OCI-LY3 (cell line): ENCODE data around the gene RPS3.

Experiments
- H2AFZ ChIP-seq: fragments of 200-600, 300-600 bp; shearing (Covaris generic); 2 replicates; pipeline ENCODE4 v1.6.0; 2014; ENCODE audit warnings: antibody characterized with exemption, low read depth, low read length
- H3K27ac ChIP-seq: fragments of 200-600, 300-600 bp; sonication (generic); 2 replicates; pipeline ENCODE4 v1.5.1; 2014; ENCODE audit warnings: mild to moderate bottlenecking, low read length, moderate library complexity, mixed read lengths
- H3K27me3 ChIP-seq: fragments of 200-600, 300-600 bp; sonication (generic); 2 replicates; pipeline ENCODE4 v1.6.1; 2014; ENCODE audit warnings: low read depth, low read length, mixed read lengths
- H3K36me3 ChIP-seq: fragments of 200-600, 300-600 bp; sonication (generic); replicated peaks from 2 replicates; pipeline ENCODE3; 2014; ENCODE audit warnings: low read depth, low read length, mixed read lengths
- H3K4me1 ChIP-seq: fragments of 300-600, 200-600 bp; sonication (generic); 2 replicates; pipeline ENCODE4 v1.6.1; 2014; ENCODE audit warnings: low read length, mixed read lengths
- H3K4me2 ChIP-seq: fragments of 200-600, 300-600 bp; sonication (generic); 2 replicates; pipeline ENCODE4 v1.6.1; 2014; ENCODE audit warnings: low read length, mixed read lengths
- H3K4me3 ChIP-seq: fragments of 300-600, 200-600 bp; sonication (generic); 2 replicates; pipeline ENCODE4 v1.5.1; 2014; ENCODE audit warnings: antibody characterized with exemption, mild to moderate bottlenecking, low read length, moderate library complexity
- H3K79me2 ChIP-seq: fragments of 300-600, 200-600 bp; shearing (Covaris generic); 2 replicates; pipeline ENCODE4 v1.6.1; 2014; ENCODE audit warnings: mild to moderate bottlenecking, low read length, mixed read lengths
- H3K9ac ChIP-seq: fragments of 300-600, 200-600 bp; shearing (Covaris generic); 2 replicates; pipeline ENCODE4 v1.6.0; 2014; ENCODE audit warnings: mild to moderate bottlenecking, low read length, moderate library complexity
- H3K9me3 ChIP-seq: fragments of 200-600, 300-600 bp; shearing (Covaris generic); 2 replicates; pipeline ENCODE4 v1.6.1; 2014; ENCODE audit warnings: low read length, mixed read lengths; ENCODE audit not compliant: insufficient read depth
- H4K20me1 ChIP-seq: fragments of 200-600, 300-600 bp; sonication (generic); 2 replicates; pipeline ENCODE4 v1.6.1; 2016; ENCODE audit warnings: low read length, mixed read lengths; ENCODE audit not compliant: insufficient read depth
- EZH2phosphoT487 ChIP-seq: fragments of 200-600 bp; shearing (Covaris generic); IDR thresholded peaks from 2 replicates; pipeline ENCODE4 v1.6.1; 2018; ENCODE audit warnings: antibody characterized with exemption, mixed run types, low read depth
- TF ChIP-seq, protein P1 (sequence below): fragments of 200-600, 300-600 bp; sonication (generic); IDR thresholded peaks from 2 replicates; pipeline ENCODE4 v1.5.1; 2014; ENCODE audit warnings: antibody characterized with exemption, low read length, low read depth

Gene RPS3

DNA sequence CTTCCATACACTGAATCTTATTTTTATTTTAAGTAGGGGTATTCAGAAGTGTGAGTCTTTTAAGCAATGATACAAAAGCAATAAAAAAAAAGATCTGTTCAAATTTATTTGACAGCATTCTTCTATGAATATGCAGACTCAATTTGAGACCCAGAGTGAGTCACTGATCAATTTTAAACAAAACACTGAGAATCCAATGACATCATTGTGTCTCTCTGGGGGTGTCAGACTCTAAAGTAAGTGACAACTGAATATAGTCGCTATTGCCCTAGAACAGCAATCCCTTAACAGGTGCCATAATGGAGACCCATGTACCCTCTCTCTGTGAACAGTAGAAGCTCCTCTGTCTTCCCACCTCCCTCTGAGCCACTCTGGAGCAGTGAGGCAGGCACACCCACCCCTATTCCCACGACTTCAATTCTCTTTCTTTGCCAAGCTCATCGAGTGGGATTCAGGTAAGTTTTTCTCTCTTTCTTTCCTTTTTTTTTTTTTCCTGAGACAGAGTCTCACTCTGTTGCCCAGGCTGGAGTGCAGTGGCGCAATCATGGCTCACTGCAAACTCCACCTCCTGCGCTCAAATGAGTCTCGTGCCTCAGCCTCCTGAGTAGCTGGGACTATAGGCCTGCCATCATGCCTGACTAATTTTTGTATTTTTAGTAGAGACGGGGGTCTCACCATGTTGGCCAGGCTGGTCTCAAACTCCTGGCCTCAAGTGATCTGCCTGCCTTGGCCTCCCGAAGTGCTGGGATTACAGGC, 5.1 kb upstream of the RPS3 start:
- H3K27ac ChIP-seq = no peak overlapping the region

DNA sequence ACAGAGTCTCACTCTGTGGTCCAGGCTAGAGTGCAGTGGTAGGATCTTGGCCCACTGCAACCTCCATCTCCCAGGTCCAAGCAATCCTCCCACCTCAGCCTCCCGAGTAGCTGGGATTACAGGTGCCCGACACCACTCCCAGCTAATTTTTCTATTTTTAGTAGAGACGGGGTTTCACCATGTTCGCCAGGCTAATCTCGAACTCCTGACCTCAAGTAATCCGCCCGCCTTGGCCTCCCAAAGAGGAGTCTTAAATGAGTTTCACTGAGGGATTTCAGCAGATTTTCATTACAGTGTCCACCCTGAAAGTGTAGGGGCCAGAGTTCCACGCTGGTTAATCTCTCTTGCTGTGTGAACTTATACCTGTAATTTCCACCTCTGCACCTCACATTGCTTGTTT, 412 bp upstream of the RPS3 start:
- Histone ChIP-seq H3K9ac (no peak overlapping the region), H3K4me3 (peak overlapping the region; percentile 94), H3K27ac (no peak overlapping the region), H2AFZ (peak overlapping the region; percentile 89), H3K36me3 (peaks cover 41% of the 10 kb centered on the region), H3K9me3 (no peaks in the 10 kb centered on the region), H3K27me3 (peaks cover 4% of the 10 kb centered on the region; the same call in 1 of the 2 replicates), H3K79me2 (peaks cover 47% of the 10 kb centered on the region), H4K20me1 (peaks cover 40% of the 10 kb centered on the region), H3K4me1 (peaks cover 15% of the 10 kb centered on the region), H3K4me2 (peak overlapping the region; percentile 49)
- TF ChIP-seq EZH2phosphoT487 = no peak
- TF ChIP-seq, protein P1, sequence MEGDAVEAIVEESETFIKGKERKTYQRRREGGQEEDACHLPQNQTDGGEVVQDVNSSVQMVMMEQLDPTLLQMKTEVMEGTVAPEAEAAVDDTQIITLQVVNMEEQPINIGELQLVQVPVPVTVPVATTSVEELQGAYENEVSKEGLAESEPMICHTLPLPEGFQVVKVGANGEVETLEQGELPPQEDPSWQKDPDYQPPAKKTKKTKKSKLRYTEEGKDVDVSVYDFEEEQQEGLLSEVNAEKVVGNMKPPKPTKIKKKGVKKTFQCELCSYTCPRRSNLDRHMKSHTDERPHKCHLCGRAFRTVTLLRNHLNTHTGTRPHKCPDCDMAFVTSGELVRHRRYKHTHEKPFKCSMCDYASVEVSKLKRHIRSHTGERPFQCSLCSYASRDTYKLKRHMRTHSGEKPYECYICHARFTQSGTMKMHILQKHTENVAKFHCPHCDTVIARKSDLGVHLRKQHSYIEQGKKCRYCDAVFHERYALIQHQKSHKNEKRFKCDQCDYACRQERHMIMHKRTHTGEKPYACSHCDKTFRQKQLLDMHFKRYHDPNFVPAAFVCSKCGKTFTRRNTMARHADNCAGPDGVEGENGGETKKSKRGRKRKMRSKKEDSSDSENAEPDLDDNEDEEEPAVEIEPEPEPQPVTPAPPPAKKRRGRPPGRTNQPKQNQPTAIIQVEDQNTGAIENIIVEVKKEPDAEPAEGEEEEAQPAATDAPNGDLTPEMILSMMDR = no peak

More for the DNA sequence above, 5.1 kb upstream of the RPS3 start:
- Histone ChIP-seq H3K4me2 (no peak overlapping the region), H3K9me3 (no peaks in the 10 kb centered on the region), H3K4me1 (peaks cover 3% of the 10 kb centered on the region), H3K27me3 (peaks cover 11% of the 10 kb centered on the region), H3K36me3 (no peaks in the 10 kb centered on the region), H4K20me1 (no peaks in the 10 kb centered on the region), H3K79me2 (peaks cover under 1% of the 10 kb centered on the region; the same call in 1 of the 2 replicates), H3K4me3 (no peak overlapping the region), H2AFZ (no peak overlapping the region), H3K9ac (no peak overlapping the region)
- TF ChIP-seq EZH2phosphoT487 = no peak
- TF ChIP-seq, protein P1 = no peak

DNA sequence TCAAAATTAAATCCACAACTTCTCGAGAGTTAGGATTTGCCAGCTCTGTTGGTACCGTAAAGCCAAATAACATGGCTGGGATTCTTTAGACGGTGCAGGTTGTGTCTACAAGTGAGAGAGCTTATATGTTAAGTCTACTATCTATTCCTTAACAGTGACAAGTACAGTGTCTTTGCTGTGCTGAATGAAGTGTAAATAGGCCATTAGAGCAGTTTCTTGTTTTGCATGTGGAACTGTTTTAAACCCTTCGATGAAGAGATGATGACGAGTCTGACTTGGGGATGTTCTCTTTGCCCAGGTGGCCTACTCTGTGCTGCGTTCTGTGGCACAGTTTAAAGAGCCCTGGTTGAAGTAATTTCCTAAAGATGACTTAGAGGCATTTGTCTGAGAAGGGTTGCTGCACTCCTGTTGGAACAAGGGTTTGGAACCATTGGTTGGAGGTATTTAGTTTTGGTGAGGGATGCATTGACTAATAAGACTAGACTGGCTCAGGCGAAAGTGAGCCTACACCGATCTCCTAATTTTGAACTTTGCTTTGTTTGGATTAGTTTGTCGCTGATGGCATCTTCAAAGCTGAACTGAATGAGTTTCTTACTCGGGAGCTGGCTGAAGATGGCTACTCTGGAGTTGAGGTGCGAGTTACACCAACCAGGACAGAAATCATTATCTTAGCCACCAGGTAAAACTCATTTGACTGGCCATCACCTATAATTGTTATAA, 988 bp downstream of the RPS3 start:
- Histone ChIP-seq H3K9me3 (no peaks in the 10 kb centered on the region), H3K4me2 (peak overlapping the region; percentile 67), H3K4me1 (peaks cover 15% of the 10 kb centered on the region), H2AFZ (no peak overlapping the region), H3K9ac (peak overlapping the region; percentile 96), H3K36me3 (peaks cover 55% of the 10 kb centered on the region), H3K27me3 (no peaks in the 10 kb centered on the region), H3K79me2 (peaks cover 61% of the 10 kb centered on the region), H4K20me1 (peaks cover 54% of the 10 kb centered on the region), H3K4me3 (peak overlapping the region; percentile 94), H3K27ac (peak overlapping the region; percentile 75)
- TF ChIP-seq, protein P1 = no peak
- TF ChIP-seq EZH2phosphoT487 = no peak
